ENCODE measurements around the gene MPRIP. TPM values are rescaled to one million over a fixed set of nuclear protein-coding genes. Genes with fewer than 3 reads are reported as not detected.

MPRIP gene
- total RNA-seq, 1 experiment from 2014 or later: 132 TPM

- Histone ChIP-seq H4K91ac (ENCODE audit: insufficient read length, low read depth, low read length) (no peak overlapping the region), H3K79me1 (ENCODE audit: insufficient read depth, low read depth, low read length, poor library complexity, severe bottlenecking) (no peaks in the 10 kb centered on the region), H3K18ac (ENCODE audit: insufficient read length, low read depth, low read length) (no peak overlapping the region), H3K4me1 (ENCODE audit: insufficient read depth, low read length) (no peaks in the 10 kb centered on the region), H2BK20ac (ENCODE audit: low read depth, low read length, poor library complexity, severe bottlenecking) (no peak overlapping the region), H2BK12ac (ENCODE audit: insufficient read length, low read depth, low read length) (no peak overlapping the region), H3K14ac (ENCODE audit: insufficient read depth, low read length) (no peak overlapping the region), H4K20me1 (ENCODE audit: control insufficient read depth, insufficient read depth, insufficient read length) (no peaks in the 10 kb centered on the region), H3K79me2 (ENCODE audit: insufficient read depth, low read length) (no peaks in the 10 kb centered on the region), H3K27me3 (ENCODE audit: insufficient read depth, low read length) (no peaks in the 10 kb centered on the region), H2BK15ac (ENCODE audit: low read depth, low read length) (no peak overlapping the region), H2BK5ac (ENCODE audit: insufficient read length, low read length) (no peak overlapping the region), H4K8ac (replicated peaks; ENCODE audit: insufficient read length, low read depth, low read length) (no peak overlapping the region), H3T11ph (ENCODE audit: low read length) (no peak overlapping the region), H3K27ac (ENCODE audit: insufficient read length, low read depth, low read length) (no peak overlapping the region), H3K23ac (ENCODE audit: insufficient read length, low read depth, low read length) (no peak overlapping the region), H3K23me2 (ENCODE audit: insufficient read length, low read depth, low read length, poor library complexity, severe bottlenecking) (no peaks in the 10 kb centered on the region), H3K4me2 (ENCODE audit: insufficient read depth, insufficient read length, low read length) (no peak overlapping the region), H4K5ac (ENCODE audit: insufficient read length, low read depth, low read length) (no peak overlapping the region), H3K4ac (ENCODE audit: low read depth, low read length) (no peak overlapping the region), H3K9me3 (ENCODE audit: control insufficient read depth, low read depth, low read length) (no peaks in the 10 kb centered on the region), H3K56ac (ENCODE audit: insufficient read length, low read depth, low read length) (no peak overlapping the region), H2AFZ (ENCODE audit: low read length) (no peak overlapping the region), H2AK5ac (ENCODE audit: insufficient read length, low read length) (no peak overlapping the region), H2BK120ac (ENCODE audit: low read depth, low read length, poor library complexity, severe bottlenecking) (no peak overlapping the region), H3K9ac (ENCODE audit: extremely low read depth, insufficient read length, low read length) (no peak overlapping the region)
- peaks cover 42 to 91% (median 78%) of the 10 kb centered on the region in 3 experiments for H3K36me3 Mint-ChIP-seq (ENCODE audit: insufficient read depth in 1 of 3, low read depth in 3 of 3)
- H3K9me3 Mint-ChIP-seq: no peaks in the 10 kb centered on the region
- no peaks in the 10 kb centered on the region for H3K27me3 Mint-ChIP-seq (ENCODE audit: low read depth)
- H3K27ac Mint-ChIP-seq: peak overlapping the region; percentile 36 to 82 (median 48); a peak in 4 of 7 replicates
- TF ChIP-seq CTCF (conservative IDR thresholded peaks at IDR 0.05): no peak
- peaks cover 0 to 6% of the 10 kb centered on the region in 2 experiments; a peak in 2 of 4 replicates for H3K4me1 Mint-ChIP-seq
- no peak overlapping the region; a peak in 1 of 5 replicates for H3K4me3 Mint-ChIP-seq
- DNase-seq: no peak
- no CpG with 5 or more reads among the region's 22 CpGs for WGBS (ENCODE audit: extremely low coverage, insufficient read length, low lambda C conversion rate)
These were observed 179.1 kb downstream of the MPRIP start for GRCh38 chr17:17221329-17221728.

Measured in H9 (cell line).